Limb (tissue), 2 donors: ENCODE results near the gene PTGR3.

Experiments used
- DNase-seq, 2 donors: peaks; one replicate each; pipeline ENCODE4 v3.0.0-alpha.2; 2016; ENCODE audit errors: extremely low spot score in 2 of 2

The PTGR3 gene, protein sequence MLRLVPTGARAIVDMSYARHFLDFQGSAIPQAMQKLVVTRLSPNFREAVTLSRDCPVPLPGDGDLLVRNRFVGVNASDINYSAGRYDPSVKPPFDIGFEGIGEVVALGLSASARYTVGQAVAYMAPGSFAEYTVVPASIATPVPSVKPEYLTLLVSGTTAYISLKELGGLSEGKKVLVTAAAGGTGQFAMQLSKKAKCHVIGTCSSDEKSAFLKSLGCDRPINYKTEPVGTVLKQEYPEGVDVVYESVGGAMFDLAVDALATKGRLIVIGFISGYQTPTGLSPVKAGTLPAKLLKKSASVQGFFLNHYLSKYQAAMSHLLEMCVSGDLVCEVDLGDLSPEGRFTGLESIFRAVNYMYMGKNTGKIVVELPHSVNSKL

DNA sequence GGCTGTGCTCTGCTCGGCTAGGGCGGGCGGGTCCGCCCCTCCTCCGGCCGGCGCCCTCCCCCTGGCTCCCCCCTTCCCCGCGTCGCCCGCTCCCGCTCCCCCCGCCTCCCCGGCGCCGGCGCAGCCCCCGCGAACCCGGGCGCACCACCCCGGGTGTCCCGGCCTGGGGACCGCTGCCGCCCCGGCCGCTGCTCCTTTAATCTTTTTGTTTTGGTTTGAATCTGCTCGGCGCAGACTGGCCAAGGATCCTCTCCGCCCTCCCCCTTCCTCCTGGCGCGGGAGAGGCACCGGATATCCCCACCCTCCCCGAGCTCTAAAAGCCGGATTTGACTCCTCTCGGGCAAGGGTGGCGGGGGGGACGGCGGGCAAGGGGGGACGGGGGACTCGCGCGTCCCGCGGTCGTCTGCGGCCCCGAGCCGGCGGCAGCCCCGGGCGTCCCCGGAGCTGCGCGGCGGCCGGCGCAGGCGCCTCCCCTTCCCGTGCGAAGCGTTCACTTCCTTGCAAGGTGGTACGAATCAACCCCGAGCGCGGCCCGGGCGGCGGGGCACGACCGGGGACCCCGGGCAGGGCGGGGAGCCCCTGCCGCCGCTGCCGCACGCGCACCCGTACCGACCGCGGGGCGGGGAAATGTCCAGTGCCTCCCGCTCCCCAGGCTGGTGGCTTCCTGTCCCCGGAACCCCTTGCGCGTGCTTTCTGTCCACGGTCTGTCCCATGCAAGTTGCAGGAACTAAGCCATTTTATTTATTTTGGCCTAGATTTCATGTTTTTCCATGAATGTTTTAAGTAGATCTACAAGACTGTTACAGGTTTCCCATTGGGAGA, at the start of gene PTGR3:
TSS of gene PTGR3 (minus strand) at position 11 of the 822 bp plus-strand sequence. CDS start 81 bp downstream, outside the sequence.
- peak; percentile 81 to 90 for DNase-seq

DNA sequence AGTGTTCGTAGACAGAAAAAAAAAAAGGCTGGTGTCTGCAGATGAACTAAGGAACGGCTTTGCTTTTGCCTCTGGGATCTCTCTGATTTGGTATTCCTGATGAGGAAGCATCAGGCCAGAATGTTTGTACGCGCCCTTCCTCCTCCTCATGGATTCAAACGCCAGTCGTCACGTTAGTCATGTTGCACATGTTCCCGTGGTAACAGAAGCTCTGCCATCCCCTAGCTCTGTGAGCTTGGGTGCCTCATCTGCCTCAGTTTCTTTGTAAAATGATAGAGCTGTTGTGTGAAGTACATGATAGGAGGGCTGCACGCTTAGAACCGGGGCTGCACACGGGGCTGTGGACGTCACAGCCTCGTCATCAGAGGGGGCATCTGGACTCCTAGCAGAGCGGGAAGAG, 48.7 kb upstream of the PTGR3 start:
- no peak for DNase-seq

DNA sequence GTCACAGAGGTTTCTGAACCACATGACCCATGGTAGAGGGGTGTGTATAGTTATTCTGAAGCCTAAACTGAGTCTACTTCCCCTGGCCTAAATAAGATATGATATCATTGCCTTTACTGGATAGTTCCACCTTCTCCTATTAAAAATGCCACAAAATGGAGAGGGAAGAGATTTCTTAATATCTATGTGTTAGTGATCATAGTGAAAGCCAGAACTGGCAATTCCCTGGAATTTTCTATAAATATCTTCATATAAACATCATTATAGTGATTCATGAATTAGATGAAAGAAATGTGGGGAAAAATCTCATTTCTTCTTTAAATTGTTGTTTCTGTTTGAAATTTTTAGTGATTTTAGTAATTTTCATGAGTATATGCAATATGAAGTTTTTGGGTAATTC, 47.4 kb upstream of the PTGR3 start:
- no peak for DNase-seq

DNA sequence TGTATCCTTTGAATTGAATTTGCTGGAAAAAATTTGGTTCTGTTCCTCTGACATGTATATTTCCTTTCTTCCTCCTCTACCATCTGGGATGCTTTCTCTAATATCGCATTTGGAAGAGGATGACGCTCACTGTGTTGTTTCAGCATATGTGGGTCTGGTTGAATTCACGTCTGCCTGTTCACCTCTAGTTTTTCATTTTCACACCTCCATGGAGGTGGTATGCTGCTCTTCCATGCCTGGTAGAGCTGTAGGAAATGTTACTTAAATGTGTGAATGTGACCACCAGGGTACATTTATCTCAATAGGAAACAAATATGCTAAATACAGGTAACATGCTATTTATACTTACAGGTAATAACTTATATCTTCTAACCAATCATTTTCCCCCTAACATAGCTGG, 46.2 kb upstream of the PTGR3 start:
- no peak for DNase-seq

DNA sequence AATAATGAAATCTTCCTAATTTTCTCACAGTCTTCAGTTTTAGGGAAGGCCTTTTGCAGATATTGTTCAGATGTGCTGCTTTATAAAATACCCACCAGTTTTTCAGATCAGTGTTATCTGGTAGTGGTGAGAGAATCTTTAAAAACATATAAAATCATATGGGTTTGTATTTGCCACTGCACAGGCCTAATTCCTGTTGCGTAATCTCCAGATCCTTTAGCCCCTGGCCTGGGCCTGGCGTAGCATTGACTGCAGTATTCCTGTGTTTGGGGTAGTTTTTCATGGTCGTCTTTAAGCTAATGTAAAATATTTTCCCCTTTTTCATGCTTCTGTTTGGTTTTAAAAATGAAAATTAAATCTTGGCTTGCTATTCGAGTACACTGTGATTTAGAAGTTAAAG, 44.8 kb upstream of the PTGR3 start:
- DNase-seq, result no peak

DNA sequence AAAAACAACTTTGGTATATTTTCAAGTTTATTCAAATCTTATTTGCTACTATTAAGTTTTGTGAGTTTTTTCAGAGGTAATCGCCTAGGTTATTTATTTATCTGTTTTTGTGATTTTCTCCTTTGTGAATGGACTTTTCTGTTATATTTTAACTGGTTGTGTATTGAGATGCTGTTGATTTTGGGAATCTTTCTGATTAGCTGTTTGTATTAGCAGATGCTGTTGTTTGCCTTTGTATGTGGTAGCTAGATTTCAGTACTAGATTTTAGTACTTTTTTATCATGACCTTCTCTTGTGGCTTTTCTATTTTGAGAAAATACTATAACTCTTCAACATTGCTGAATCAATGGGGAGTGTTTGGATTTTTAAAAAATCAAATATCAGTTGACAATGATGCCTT, 44.1 kb upstream of the PTGR3 start:
- DNase-seq, result no peak

DNA sequence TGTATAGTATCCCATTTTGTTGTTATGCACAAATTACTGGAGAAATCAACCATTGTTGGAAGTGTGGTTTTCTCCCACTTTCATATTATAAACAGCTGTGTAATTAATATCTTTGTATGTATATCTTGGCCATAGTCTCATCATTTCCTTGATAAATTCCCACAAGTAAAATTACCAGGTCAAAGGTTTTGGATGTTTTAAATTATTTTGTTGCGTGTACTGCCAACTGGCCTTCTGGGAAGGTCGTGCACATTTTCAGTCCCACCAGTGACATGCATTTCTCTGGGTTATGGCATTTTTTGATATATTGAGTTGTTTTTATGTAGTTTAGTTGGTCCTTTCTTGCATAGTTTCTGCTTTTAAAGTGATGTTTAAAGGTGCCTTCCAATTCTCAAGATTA, 43.2 kb upstream of the PTGR3 start:
- DNase-seq, result no peak

DNA sequence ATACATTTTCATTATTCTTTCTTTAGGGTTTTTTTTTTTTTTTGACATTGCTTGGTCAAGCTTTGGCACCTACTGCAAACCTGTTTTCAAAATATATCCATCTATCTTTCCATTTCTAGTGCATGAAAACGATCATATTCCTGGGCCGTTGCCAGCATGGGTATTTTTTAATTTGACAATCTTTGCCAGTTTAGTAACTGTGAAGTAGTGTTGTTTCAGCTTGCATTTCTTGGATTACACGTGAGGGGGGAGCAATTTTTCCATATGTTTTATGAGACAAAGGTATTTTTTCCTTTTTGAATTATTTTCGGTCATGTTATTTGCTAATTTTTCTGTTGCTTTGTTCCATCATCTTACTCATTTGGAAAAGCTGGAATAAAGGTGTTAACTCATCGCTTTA, 42.5 kb upstream of the PTGR3 start:
- no peak for DNase-seq

DNA sequence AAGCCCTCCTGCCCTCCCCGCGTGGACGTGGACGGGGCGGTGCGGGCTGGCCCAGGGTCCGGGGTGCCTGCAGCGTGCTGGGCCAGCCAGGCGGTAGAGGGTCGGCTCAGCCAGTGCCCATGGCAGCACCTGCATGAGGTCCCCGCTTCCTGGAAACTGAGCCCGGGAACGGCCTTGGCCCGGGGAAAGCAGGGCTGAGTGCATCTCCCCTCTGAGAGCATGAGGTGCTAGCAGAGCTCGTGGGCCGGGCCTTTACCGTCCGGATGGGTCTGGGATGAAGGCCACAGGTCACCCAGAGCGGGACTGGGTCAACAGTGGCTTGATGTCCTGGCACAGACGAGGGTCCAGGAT, 41.5 kb upstream of the PTGR3 start:
- DNase-seq, result no peak

DNA sequence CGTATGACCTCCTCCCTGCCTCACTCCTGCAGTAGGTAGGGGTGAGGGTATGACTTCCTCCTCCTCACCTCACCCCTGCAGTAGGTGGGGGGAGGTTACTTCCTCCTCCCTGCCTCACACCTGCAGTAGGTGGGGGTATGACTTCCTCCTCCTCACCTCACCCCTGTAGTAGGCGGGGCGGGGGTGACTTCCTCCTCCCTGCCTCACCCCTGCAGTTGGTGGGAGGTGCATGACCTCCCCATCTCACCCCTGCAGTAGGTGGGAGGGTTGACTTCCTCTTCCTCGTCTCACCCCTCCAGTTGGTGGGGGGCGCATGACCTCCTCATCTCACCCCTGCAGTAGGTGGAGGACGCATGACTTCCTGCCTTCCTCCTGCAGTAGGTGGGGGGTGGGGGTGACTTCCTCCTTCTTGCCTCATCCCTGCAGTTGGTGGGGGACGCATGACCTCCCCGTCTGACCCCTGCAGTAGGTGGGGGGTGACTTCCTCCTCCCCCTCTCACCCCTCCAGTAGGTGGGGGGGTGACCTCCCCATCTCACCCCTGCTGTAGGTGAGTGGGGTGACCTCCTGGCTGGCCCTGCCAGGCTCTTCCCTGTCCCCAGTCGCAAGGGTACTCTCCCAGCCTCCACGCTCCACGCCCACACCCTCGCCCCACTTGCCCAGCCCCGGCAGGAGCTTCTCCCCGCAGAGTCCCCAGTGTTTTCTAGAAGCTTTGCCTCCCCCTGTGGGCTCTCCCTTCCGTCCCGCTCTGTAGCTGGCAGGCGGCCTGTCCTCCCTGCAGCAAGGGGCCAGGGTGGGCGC, 40.9 kb upstream of the PTGR3 start:
- no peak for DNase-seq

DNA sequence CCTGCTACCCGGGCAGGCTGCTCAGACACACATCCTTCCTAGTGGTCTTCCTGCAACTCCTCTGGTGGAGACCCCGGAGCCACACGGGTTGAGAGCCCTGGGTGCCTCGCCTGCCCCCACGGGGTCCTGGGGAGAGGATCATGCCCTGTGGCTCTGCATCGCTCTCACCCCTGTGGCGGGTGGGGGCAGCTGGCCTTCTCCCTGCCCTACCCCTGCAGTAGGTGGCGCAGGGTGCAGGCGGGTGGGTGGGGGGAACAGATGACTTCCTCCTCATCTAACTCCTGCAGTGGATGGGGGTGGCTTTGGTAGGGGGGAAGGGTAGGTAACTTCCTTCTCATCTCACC, 40.2 kb upstream of the PTGR3 start:
- DNase-seq, result no peak

DNA sequence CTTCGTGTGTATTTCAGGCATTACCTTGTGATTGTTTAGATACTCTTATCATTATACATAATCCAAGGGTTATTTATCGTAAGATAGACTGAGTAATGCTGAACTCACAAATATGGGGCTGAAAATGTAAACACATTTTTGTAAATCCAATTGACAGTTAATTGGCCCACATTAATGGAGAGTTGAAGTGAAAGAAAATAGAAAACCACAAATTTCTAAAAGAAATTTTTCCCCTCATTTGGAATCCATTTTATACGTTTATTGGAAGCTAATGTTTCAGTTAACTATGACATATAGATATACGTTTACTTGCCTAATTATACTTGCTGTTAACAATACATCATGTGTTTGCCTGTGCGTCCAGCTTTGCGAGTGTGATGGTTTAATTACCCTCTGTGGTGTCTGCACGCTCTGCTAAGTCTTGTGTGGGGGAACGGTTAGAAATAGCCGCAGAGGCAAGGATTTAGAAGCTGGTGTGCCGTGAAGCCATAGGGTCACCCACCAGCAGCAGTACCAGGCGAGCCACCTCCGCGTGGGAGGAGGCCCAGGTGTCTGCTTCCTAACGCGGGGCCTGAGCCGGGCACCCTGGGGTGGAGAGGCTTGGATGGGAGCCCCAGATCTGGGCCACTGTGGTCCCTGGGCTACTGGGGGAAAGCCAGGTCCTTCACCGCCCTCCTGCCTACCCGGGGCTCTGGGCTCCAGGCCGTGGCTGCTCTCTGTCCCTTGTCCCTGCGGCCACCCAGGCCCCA, 39.7 kb upstream of the PTGR3 start:
- DNase-seq, result no peak

DNA sequence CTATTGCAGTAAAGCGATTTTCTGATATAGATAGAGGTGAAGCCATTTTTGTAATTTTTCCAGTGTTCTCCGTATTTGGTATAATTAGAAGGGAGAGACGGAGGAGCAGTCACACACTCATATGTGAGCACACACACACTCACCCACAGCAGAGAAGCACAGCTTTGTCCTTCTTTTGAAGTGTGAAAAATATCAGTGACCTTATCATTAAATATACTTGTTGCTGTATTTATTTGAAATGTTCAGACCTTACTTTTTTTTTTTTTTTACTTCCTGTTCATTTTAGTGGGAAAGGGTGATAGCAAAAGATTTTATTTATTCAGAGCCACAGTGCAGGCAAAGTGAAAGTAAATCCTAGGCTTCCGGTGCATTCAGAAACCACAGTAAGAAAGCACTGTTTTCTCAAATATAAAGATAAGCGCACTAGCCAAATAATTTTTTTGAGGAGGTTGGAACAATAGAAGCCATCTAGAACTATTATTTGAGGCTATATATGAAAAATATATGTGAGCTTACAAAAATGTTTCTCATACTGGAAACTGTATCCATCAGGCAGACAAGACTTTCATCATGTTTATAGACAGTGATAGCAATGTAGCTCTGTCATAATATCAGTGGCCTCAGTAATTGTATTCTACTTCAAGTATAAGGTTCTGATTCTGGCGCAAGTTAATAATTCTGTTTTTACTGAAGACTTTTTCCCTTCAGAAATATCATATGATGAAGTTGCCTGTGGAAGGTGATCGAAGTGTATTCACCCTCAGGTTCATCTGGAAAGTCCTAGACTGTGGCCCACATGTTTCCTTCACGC, 38.9 kb upstream of the PTGR3 start:
- peak in 1 of 2 donors; percentile 39 for DNase-seq

DNA sequence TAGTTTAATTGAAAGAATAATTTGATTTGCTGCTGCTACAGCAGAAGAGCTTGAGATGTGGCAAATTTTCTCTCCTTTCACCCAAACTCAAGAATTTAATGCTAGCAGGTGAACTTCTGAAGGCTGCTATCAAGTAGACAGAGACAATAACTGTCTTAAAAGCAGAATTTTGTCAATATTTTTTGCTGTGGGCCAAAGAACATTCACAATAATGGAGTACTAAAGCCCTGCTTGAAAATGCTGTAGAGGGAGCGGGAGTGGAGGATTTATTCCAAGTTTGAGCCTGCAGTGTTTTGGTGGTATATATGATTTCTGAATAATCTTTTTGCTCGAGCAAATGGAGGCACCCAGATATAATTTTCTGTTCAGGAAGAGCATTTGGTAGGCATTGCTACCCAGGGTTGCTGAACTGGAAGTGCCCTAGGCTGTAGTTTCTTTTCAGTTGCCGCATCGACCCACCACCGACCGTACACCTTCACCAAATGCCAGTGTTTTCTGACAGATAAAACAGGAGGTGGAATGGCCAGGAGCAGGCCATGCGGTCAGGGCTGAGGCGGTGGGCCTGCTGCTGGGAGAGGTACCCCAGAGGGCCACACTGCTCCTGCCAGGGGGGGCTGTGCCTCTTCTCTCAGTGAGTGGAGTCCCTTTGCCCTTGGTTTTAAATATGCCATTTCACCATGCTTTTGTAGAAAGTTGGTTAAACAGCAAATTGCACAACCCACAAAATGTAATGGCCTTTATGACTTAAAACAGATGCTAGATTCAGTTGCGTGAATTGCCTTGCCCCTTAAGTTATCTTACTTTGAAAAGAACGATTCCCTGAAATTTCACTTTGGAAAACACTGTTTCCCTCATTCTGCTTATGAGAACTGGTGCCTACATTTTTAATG, 38.0 kb upstream of the PTGR3 start:
- no peak for DNase-seq

DNA sequence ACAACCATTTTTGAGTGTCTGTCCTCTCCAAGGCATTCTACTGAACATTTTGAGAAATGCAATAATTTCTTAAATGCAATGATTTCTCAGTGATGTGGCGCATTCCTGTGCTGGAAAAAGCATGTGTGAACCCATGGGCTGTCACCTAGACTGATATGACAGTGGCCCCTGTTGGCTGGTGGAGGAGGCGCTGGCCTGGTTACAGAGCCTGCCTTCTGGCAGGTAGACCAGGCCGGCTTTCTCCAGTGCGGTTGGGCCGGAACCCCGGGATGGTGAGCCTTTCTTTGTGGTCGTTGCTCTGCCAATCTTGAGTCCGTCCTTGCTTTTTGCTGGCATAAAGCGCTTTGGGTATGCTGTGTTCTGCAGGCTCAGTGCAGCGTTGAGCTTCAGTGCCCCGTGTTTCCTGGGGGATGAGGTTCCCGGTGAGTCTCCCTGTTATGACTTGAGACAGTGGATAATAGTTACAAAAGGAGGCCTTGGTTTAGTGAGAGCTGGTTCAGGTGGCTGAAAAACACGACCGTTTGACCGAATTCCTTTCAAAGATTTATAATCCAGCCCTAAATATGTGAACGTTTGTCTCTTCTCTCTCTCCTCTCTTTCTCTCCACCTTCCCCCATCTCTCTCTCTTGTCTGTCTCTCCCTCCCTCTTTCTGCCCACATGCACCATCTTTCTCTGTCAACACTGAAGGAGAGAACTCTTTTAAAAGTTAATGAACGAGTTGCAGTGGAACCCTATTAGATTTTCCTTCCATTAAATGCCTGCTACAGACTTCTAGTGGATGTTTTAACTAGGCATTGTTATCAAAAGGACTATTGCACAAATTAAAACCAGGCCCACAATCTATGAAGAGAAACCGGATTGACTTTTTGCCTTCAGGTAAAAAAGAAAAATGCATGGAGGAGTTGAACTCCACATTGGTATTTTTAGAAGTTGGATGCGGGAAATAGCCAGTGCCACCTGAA, 35.7 kb upstream of the PTGR3 start:
- no peak for DNase-seq

DNA sequence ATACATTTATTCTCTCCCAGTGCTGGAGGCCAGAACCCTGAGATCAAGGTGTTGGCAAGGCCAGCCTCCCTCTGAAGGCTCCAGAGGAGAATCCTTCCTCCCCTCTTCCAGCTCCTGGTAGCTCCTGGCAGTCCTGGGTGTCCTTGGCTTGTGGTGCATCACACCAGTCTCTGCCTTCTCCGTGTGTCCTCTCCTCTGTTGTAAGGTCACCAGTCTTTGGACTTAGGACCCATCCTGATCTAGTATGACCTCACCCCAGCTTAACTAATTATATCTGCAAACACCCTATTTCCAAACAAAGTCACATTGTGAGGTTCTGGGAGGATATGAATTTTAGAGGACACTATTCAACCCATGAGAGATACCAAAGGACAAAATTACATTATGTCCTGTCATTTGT, 32.8 kb upstream of the PTGR3 start:
- no peak for DNase-seq

DNA sequence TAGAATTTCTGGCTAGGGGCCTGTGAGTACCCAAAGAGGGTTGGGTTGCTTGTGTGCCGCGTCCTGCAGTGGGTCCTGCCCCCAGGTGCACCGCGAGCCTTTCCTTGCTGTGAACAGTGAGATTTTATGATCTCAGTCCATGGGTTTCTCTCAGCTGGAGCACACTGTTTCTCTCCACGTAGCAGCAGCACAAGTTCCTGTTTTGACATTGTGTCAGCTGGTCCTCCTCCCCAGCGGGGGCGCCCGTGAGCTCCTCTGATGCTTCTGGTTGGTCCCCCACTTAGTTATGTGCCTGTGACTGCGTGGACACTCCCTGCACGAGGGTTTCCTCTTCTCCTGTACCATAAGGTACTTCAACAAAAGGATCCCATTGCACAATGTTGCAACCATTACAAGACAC, 31.5 kb upstream of the PTGR3 start:
- DNase-seq, result no peak

DNA sequence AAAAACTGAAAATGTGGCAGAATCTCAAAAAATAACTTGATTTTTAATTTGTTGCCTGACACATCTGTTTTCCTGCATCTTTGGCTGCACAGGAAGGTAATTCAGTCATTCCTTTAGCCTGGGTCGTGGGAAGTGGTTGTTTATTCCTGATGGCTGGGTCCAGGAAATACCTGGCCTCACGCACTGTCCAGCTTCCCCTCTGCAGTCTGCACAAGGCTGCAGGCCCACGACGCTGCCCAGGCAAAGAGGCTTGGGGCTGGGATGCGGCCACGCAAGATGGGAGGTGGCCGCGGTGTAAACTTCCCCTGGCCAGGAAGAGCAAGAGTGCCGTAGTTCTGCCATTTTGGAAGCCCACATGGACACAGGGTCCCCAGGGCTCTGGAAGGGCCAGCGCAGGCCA, 29.8 kb upstream of the PTGR3 start:
- DNase-seq, result no peak

DNA sequence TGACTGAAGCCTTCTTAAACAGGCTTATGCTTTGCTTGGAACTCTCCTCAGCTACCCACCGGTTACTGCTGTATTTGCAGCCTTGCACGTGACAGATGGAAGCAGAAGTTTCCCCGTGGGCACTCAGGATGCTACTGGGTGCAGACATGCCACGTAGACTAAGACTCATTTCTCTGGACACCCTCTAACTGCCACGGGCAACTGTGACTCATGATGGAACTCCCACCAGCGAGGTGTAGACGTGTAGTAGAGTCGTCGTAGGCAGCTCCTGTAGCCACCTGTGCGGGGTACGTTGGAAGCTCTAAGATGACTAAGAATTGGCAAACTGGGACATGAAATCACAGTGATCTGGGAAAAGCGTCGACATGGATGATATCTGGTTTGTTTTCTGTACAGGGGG, 29.2 kb upstream of the PTGR3 start:
- no peak for DNase-seq
